GM21423 (cell line): ENCODE results near the gene ERMAP.
"Not testable (repeated sequence)": the region's sequence is repeated elsewhere in the genome, so short reads cannot be mapped to it uniquely, and the experiment has no call there.

Experiments
- ATAC-seq: cut with Tn5 transposase; IDR thresholded peaks from one replicate; pipeline ENCODE4 v1.9.1; 2021; ENCODE audit warnings: mild to moderate bottlenecking, moderate library complexity; ENCODE audit not compliant: unreplicated experiment

The ERMAP gene

GRCh38 chr1:42841440-42842147 is 24.7 kb downstream of the ERMAP start:
- ATAC-seq: no peak

- no peak for ATAC-seq
These were observed 27.7 kb downstream of the ERMAP start for GRCh38 chr1:42844592-42845140.

GRCh38 chr1:42845193-42845592 is 28.3 kb downstream of the ERMAP start:
- ATAC-seq: no peak

- ATAC-seq: peak; percentile 15
These were observed 28.9 kb downstream of the ERMAP start for GRCh38 chr1:42845866-42846256.

GRCh38 chr1:42846257-42847110 is 29.6 kb downstream of the ERMAP start, which contains the start of gene ZNF691:
Gene ZNF691 (plus strand): TSS chr1:42846613. CDS start chr1:42849659, 3,046 bp downstream.
- ATAC-seq: peak; percentile 80

- ATAC-seq: peak; percentile 4
These were observed 30.2 kb downstream of the ERMAP start for GRCh38 chr1:42847111-42847595.

- no peak for ATAC-seq
These were observed 31.0 kb downstream of the ERMAP start for GRCh38 chr1:42847721-42848460.

- ATAC-seq: no peak
These were observed 32.1 kb downstream of the ERMAP start for GRCh38 chr1:42848823-42849537.

GRCh38 chr1:42849944-42850343 is 33.0 kb downstream of the ERMAP start:
- no peak for ATAC-seq

GRCh38 chr1:42851420-42851819 is 34.5 kb downstream of the ERMAP start:
- no peak for ATAC-seq

GRCh38 chr1:42851960-42852607 is 35.2 kb downstream of the ERMAP start:
- no peak for ATAC-seq

GRCh38 chr1:42852608-42852980 is 35.7 kb downstream of the ERMAP start:
- ATAC-seq: no peak

- no peak for ATAC-seq
These were observed 36.4 kb downstream of the ERMAP start for GRCh38 chr1:42853116-42853884.

- not testable (repeated sequence) for ATAC-seq
These were observed 39.6 kb downstream of the ERMAP start for GRCh38 chr1:42856554-42856953.

- ATAC-seq: not testable (repeated sequence)
These were observed 42.4 kb downstream of the ERMAP start for GRCh38 chr1:42859366-42859765.

GRCh38 chr1:42860339-42861013 is 43.6 kb downstream of the ERMAP start:
- ATAC-seq: no peak

- ATAC-seq: no peak
These were observed 44.1 kb downstream of the ERMAP start for GRCh38 chr1:42861014-42861399.

- ATAC-seq: no peak
These were observed 49.6 kb downstream of the ERMAP start for GRCh38 chr1:42866549-42866948.
